PC-3 (cell line): ENCODE results near the gene MAGI1.

Experiments used
- CTCF ChIP-seq: fragments of 300-600 bp; sonication (generic); conservative IDR thresholded peaks from 2 replicates; pipeline ENCODE4 v1.5.1; 2017; ENCODE audit warnings: antibody characterized with exemption, low read depth, mild to moderate bottlenecking, low read length
- EZH2 ChIP-seq: fragments of 300-600 bp; sonication (generic); IDR thresholded peaks from one replicate; pipeline ENCODE4 v1.6.1; 2017; ENCODE audit warnings: antibody characterized with exemption, mild to moderate bottlenecking, low read length; ENCODE audit not compliant: unreplicated experiment
- EZH2phosphoT487 ChIP-seq: fragments of 300-600 bp; sonication (generic); IDR thresholded peaks from 2 replicates; pipeline ENCODE4 v1.6.1; 2018; ENCODE audit warnings: mild to moderate bottlenecking, antibody characterized with exemption, low read length, borderline replicate concordance

GRCh38 chr3:65833761-65834505 is 204.8 kb downstream of the MAGI1 start:
- TF ChIP-seq EZH2 (no peak), CTCF (no peak), EZH2phosphoT487 (no peak)
